GM19025 (cell line): Measurements from ENCODE around the gene DNLZ.
"Not testable (repeated sequence)": the region's sequence is repeated elsewhere in the genome, so short reads cannot be mapped to it uniquely, and the experiment has no call there.

Experiments
- ATAC-seq: cut with Tn5 transposase; IDR thresholded peaks from one replicate; pipeline ENCODE4 v1.9.1; 2021; ENCODE audit warnings: mild to moderate bottlenecking, low read depth, moderate library complexity; ENCODE audit not compliant: unreplicated experiment

The DNLZ gene

DNA sequence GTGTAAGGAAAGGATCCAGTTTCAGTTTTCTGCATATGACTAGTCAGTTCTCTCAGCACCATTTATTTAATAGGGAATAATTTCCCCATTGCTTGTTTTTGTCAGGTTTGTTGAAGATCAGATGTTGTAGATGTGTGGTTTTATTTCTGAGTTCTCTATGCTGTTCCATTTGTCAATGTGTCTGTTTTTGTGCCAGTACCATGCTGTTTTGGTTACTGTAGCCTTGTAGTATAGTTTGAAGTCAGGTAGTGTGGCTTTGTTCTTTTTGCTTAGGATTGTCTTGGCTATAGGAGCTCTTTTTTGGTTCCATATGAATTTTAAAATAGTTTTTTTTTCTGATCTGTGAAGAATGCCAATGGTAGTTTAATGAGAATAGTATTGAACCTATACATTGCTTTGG, 42.6 kb downstream of the DNLZ start:
- ATAC-seq: not testable (repeated sequence)

- ATAC-seq: not testable (repeated sequence)
Measured at GRCh38 chr9:136319955-136320354, 43.6 kb downstream of the DNLZ start.

DNA sequence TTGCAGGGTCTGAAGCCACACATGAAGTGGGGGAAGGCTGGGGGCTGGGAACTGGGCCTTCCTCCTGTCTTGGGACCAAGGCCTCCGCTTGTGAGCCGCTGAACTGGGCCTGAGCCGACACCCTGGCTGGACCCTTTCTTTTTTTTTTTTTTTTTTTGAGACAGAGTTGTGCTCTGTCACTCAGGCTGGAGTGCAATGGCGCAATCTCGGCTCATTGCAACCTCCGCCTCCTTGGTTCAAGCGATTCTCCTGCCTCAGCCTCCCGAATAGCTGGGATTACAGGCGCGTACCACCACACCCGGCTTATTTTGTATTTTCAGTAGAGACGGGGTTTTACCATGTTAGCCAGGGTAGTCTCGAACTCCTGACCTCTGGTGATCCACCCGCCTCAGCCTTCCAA, 44.3 kb downstream of the DNLZ start:
- not testable (repeated sequence) for ATAC-seq

- ATAC-seq: no peak
Measured at GRCh38 chr9:136318776-136319241, 44.7 kb downstream of the DNLZ start.

DNA sequence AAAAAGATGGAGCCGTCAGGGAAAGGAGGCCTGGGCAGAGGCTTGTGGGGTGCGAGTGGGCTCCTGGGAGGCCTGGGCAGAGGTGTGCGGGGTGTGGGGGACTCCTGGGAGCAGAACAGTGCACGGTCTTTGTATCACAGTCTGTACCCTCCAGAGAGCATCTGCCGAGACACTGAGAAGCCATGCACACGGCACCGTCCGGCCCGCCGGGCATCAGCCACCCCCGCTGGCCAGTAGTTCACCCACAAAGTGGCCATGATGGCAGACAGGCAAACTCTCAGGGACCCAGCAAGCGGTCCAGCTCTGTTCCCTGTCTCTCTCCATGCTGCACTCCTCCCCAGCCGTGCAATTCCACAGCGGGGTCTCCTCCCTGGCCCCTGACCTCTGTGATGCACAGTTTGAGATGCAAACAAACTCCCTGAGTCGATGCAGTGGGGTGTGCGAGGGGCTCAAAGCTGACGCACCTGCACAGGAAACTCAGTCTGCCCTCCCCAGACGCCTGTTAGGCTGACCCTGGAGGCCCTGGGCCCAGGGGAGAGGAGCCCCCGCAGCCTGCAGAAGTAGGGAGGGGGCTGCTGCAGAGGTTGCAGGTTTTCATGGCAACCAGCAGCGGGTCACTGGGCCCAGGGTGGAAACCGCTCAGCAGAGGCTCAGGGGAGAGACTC, 45.3 kb downstream of the DNLZ start:
- no peak for ATAC-seq

DNA sequence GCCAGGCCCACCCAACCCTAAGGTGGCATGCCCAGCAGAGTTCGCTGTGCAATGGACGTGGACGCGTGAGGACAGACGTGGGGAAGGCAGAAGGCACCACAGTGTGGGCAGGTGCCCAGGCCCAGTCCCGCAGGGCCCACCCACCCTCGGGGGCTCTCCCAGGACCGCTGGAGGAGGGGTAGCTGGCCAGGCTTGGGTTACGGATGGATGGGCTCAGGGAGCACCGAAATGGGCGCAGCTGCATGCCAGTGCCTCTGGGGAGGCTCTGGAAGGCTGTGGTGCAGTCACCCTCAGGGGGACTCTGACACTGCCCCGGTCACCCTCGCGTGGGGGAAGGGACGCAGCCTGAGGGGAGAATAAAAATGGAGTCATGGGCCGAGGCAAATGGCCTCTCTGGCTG, 45.8 kb downstream of the DNLZ start:
- ATAC-seq: no peak

GRCh38 chr9:136316896-136317676, 46.5 kb downstream of the DNLZ start:
- ATAC-seq: no peak

GRCh38 chr9:136316271-136316751, 47.2 kb downstream of the DNLZ start:
- ATAC-seq: no peak

GRCh38 chr9:136314944-136315343, 48.6 kb downstream of the DNLZ start:
- ATAC-seq: no peak

DNA sequence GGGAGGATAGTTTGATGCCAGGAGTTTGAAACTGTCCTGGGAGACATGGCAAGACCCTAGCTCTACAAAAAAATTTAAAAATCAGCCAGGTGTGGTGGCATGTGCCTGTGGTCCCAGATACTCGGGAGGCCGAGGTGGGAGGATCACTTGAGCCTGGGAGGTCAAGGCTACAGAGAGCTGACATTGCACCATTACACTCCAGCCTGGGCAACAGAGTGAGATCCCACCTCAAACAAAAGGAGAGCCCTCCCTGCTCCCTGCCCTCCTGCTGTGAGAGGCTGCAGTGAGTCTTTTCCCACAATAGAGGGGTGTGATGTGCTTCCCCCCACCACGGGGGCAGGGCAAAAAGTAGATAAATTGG, 49.5 kb downstream of the DNLZ start:
- ATAC-seq: no peak

DNA sequence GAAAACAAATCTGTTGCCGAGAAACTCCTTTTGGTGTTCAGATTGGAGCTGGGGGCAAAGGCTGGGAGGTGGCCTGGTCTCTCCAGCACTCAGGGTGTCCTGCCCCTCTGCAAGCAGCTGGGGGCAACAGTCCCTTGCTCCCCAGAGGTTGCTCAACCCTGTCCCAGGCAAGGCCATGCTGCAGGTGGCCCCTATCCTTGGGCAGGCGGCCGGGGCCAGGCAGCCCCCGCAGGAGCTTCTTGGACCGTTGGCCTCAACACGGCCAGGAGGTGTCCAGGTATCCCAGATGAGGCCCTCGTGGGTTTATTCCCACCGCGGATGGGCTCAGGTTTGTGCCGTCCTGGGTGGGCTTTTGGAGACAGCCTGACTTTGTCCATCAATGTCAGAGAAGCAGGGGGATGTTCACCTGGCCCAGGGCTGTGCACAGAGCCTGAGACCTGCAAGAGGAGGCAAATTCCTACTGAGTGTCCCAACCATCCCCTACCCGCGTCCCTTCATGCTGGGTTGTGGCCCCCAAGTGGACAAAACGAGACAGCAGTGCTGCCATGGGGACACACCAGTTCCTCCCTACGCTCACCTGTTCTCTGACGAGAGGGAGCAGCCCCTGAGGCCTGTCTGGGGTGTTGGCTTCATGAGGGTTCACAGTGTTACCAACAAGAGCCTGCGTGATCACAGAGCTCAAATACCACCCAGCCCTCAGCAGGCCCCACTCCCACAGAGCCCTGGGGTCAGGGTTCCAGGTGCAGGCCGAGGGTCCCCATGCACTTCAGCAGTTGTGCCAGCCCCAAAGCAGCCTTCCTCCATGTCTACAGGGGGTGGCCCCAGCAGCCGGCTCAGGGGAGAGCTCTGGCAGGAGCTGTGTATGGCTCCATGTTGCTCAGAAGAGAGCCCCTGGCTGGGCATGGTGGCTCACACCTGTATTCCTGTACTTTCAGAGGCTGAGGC, 50.2 kb downstream of the DNLZ start:
- no peak for ATAC-seq

GRCh38 chr9:136312436-136312835, 51.1 kb downstream of the DNLZ start:
- ATAC-seq: no peak

GRCh38 chr9:136312009-136312375, 51.6 kb downstream of the DNLZ start:
- no peak for ATAC-seq

GRCh38 chr9:136311051-136312008, 52.2 kb downstream of the DNLZ start:
- ATAC-seq: no peak

DNA sequence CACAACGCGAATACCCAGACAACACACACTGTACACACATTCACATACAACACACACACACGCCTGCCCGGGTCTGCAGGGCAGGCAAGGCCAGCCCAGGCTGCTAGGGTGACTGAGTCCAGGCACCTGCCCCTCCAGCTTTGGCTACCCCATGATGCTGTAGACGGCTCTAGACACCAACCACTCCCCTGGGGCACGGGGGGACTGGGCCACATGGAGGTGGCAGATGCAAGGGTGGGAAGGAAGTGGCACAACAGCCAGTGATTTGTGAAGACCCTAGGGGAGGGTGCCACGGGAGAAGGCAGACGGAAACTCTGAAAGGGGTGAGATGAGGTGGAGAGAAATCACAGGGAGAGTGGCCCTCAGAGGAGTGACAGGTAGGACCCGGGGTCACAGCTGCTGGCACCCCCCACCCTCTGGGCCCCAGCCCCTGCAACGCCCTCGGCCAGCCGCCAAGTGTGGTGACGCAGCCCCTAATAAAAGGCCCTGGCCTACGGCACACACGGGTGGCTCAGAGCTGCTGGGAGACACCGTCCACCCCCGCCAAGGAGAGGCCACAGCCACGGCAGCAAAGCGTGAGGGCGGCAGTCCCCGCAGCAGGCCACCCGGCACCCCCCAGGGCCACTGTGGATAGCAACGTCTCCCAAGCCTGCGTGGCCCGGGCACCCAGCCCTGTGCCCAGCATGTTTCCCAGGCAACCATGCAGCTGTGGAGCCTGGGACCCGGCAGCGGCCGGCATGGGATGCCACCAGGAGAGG, 53.1 kb downstream of the DNLZ start:
- ATAC-seq: no peak

DNA sequence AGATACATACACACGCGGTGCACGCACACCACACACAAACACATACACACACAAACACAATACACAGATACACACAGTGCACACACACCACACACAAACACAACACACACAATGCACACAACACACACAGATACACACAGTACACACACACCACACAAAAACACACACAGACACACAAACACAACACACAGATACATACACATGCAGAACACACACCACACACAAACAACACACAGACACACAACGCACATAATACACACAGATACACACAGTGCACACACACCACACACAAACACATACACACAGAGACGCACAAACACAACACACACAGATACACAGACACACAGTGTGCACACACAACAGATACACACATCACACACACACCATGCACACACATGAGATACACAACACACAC, 53.7 kb downstream of the DNLZ start:
- ATAC-seq: no peak
